Measurements from ENCODE around the gene BIRC5. TPM values are rescaled to one million over a fixed set of nuclear protein-coding genes. Genes with fewer than 3 reads are reported as not detected.

Gene BIRC5
- total and polyA plus RNA-seq, 8 donors: 0.12 to 1.7 (median 0.77) TPM; not detected in 1

GRCh38 chr17:78208486-78208885 lies 5.6 kb upstream of the BIRC5 start:
- H3K27me3 ChIP-seq: no peaks in the 10 kb centered on the region
- ATAC-seq: no peak
- H3K4me1 ChIP-seq: no peaks in the 10 kb centered on the region
- TF ChIP-seq CTCF (IDR thresholded peaks at IDR 0.05): no peak
- FAIRE-seq: no peak
- no peaks in the 10 kb centered on the region for H3K9me3 ChIP-seq
- WGBS, 2 donors: 59 to 65% methylated on average over 3 of the region's 3 CpGs
- peaks cover 0 to 4% (median 0%) of the 10 kb centered on the region in 3 donors for H3K36me3 ChIP-seq
- no peak for DNase-seq
- no peak overlapping the region for H3K4me3 ChIP-seq
- intact Hi-C loops (cut with DNase I): no loop called here
- H3K27ac ChIP-seq: no peak overlapping the region

GRCh38 chr17:78210111-78210510 lies 3.9 kb upstream of the BIRC5 start:
- no peak for DNase-seq
- no peaks in the 10 kb centered on the region for H3K36me3 ChIP-seq
- ATAC-seq: no peak
- peaks cover 0 to 4% (median 0%) of the 10 kb centered on the region in 3 donors for H3K4me1 ChIP-seq
- 71 to 75% methylated on average over 10 of the region's 10 CpGs for WGBS, 2 donors
- no peak for TF ChIP-seq CTCF (IDR thresholded peaks at IDR 0.05)
- intact Hi-C loops (cut with DNase I): no loop called here
- H3K4me3 ChIP-seq: no peak overlapping the region
- H3K27ac ChIP-seq: no peak overlapping the region
- no peaks in the 10 kb centered on the region for H3K9me3 ChIP-seq
- no peaks in the 10 kb centered on the region for H3K27me3 ChIP-seq
- FAIRE-seq: no peak

- no peak for FAIRE-seq
- no peak for DNase-seq
- Histone ChIP-seq H3K4me1 (peaks cover 0 to 4% (median 0%) of the 10 kb centered on the region in 3 donors), H3K27ac (no peak overlapping the region), H3K27me3 (no peaks in the 10 kb centered on the region), H3K36me3 (no peaks in the 10 kb centered on the region), H3K9me3 (no peaks in the 10 kb centered on the region), H3K4me3 (no peak overlapping the region)
- WGBS, 2 donors: 41 to 48% methylated on average over 10 to 11 of the region's 11 CpGs
- intact Hi-C loops (cut with DNase I): no loop called here
- TF ChIP-seq CTCF (IDR thresholded peaks at IDR 0.05): no peak
- no peak for ATAC-seq
These were observed 3.0 kb upstream of the BIRC5 start for GRCh38 chr17:78211032-78211431.

DNA sequence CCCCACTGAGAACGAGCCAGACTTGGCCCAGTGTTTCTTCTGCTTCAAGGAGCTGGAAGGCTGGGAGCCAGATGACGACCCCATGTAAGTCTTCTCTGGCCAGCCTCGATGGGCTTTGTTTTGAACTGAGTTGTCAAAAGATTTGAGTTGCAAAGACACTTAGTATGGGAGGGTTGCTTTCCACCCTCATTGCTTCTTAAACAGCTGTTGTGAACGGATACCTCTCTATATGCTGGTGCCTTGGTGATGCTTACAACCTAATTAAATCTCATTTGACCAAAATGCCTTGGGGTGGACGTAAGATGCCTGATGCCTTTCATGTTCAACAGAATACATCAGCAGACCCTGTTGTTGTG lies 631 bp downstream of the BIRC5 start:
- Histone ChIP-seq H3K27ac (no peak overlapping the region), H3K27me3 (no peaks in the 10 kb centered on the region), H3K4me3 (peak overlapping the region in 1 of 4 donors; percentile 53), H3K4me1 (peaks cover 0 to 4% (median 0%) of the 10 kb centered on the region in 3 donors), H3K36me3 (no peaks in the 10 kb centered on the region), H3K9me3 (no peaks in the 10 kb centered on the region)
- intact Hi-C loops (cut with DNase I): no loop called here
- 11 to 14% methylated on average over 5 of the region's 5 CpGs for WGBS, 2 donors
- no peak for TF ChIP-seq CTCF (IDR thresholded peaks at IDR 0.05)
- no peak for FAIRE-seq
- no peak for ATAC-seq
- no peak for DNase-seq

DNA sequence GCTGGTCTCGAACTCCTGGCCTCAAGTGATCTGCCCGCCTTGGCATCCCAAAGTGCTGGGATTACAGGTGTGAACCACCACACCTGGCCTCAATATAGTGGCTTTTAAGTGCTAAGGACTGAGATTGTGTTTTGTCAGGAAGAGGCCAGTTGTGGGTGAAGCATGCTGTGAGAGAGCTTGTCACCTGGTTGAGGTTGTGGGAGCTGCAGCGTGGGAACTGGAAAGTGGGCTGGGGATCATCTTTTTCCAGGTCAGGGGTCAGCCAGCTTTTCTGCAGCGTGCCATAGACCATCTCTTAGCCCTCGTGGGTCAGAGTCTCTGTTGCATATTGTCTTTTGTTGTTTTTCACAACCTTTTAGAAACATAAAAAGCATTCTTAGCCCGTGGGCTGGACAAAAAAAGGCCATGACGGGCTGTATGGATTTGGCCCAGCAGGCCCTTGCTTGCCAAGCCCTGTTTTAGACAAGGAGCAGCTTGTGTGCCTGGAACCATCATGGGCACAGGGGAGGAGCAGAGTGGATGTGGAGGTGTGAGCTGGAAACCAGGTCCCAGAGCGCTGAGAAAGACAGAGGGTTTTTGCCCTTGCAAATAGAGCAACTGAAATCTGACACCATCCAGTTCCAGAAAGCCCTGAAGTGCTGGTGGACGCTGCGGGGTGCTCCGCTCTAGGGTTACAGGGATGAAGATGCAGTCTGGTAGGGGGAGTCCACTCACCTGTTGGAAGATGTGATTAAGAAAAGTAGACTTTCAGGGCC lies 5.5 kb downstream of the BIRC5 start:
- Histone ChIP-seq H3K36me3 (no peaks in the 10 kb centered on the region), H3K27me3 (no peaks in the 10 kb centered on the region), H3K27ac (no peak overlapping the region), H3K4me1 (no peaks in the 10 kb centered on the region), H3K9me3 (no peaks in the 10 kb centered on the region), H3K4me3 (no peak overlapping the region)
- ATAC-seq (no peak), FAIRE-seq (no peak), DNase-seq (no peak)
- no peak for TF ChIP-seq CTCF (IDR thresholded peaks at IDR 0.05)
- intact Hi-C loops (cut with DNase I): no loop called here
- WGBS, 2 donors: 89 to 90% methylated on average over 11 of the region's 11 CpGs
